Neural cell (in vitro differentiated cells): ENCODE results near the gene ABCA2. TPM values are rescaled to one million over a fixed set of nuclear protein-coding genes. Genes with fewer than 3 reads are reported as not detected.

Experiments
- H2AFZ ChIP-seq: fragments of 200-600, 300-800 bp; sonication (generic), shearing (Covaris generic); 2 replicates; pipeline ENCODE4 v1.6.0; 2014; ENCODE audit warnings: low read depth, mild to moderate bottlenecking, antibody characterized with exemption, low read length, moderate library complexity
- H3F3A ChIP-seq: fragments of 200-600 bp; shearing (Covaris generic); 2 replicates; pipeline ENCODE4 v1.6.1; 2016; ENCODE audit warnings: mild to moderate bottlenecking, moderate library complexity, mixed read lengths, antibody characterized with exemption, low read length; ENCODE audit not compliant: insufficient read depth, poor library complexity, severe bottlenecking
- H3K27ac ChIP-seq: fragments of 200-600, 300-800 bp; sonication (generic), shearing (Covaris generic); 2 replicates; pipeline ENCODE4 v1.5.1; 2014; ENCODE audit warnings: mild to moderate bottlenecking, low read length, moderate library complexity
- H3K27me3 ChIP-seq: fragments of 300-800, 200-600 bp; sonication (generic), shearing (Covaris generic); 2 replicates; pipeline ENCODE4 v1.6.0; 2014; ENCODE audit warnings: mild to moderate bottlenecking, low read depth, low read length, moderate library complexity; ENCODE audit not compliant: insufficient read depth
- H3K36me3 ChIP-seq: fragments of 300-800, 200-600 bp; sonication (generic), shearing (Covaris generic); 2 replicates; pipeline ENCODE4 v1.5.1; 2014; ENCODE audit warnings: mild to moderate bottlenecking, antibody characterized with exemption, low read length, moderate library complexity; ENCODE audit not compliant: insufficient read depth
- H3K4me2 ChIP-seq: fragments of 300-800, 200-600 bp; sonication (generic), shearing (Covaris generic); 2 replicates; pipeline ENCODE4 v1.6.0; 2014; ENCODE audit warnings: mild to moderate bottlenecking, low read length
- H3K4me3 ChIP-seq: fragments of 300-800, 200-600 bp; sonication (generic), shearing (Covaris generic); 2 replicates; pipeline ENCODE4 v1.5.1; 2014; ENCODE audit warnings: mild to moderate bottlenecking, low read length, moderate library complexity
- H3K79me2 ChIP-seq: fragments of 200-600 bp; shearing (Covaris generic); replicated peaks from 2 replicates; pipeline ENCODE4 v1.6.0; 2014; ENCODE audit warnings: mild to moderate bottlenecking, low read length, moderate library complexity; ENCODE audit not compliant: insufficient read depth
- H3K9ac ChIP-seq: fragments of 300-800, 200-600 bp; sonication (generic), shearing (Covaris generic); 2 replicates; pipeline ENCODE4 v1.6.1; 2016; ENCODE audit warnings: mild to moderate bottlenecking, low read length, mixed read lengths
- H3K9me2 ChIP-seq: fragments of 200-600 bp; shearing (Covaris generic); 2 replicates; pipeline ENCODE4 v1.6.1; 2016; ENCODE audit warnings: mild to moderate bottlenecking, low read length, mixed read lengths; ENCODE audit not compliant: insufficient read depth
- H3K9me3 ChIP-seq: fragments of 200-600, 300-800 bp; sonication (generic), shearing (Covaris generic); 2 replicates; pipeline ENCODE4 v1.6.1; 2016; ENCODE audit warnings: mild to moderate bottlenecking, mixed run types, low read length, moderate library complexity, mixed read lengths
- H4K20me1 ChIP-seq: fragments of 200-600 bp; shearing (Covaris generic); 2 replicates; pipeline ENCODE4 v1.6.1; 2016; ENCODE audit warnings: mild to moderate bottlenecking, mixed run types; ENCODE audit not compliant: insufficient read depth
- CTCF ChIP-seq: fragments of 450-650 bp; IDR thresholded peaks from 2 replicates; pipeline ENCODE4 v1.5.1; 2014; ENCODE audit warnings: antibody characterized with exemption, mild to moderate bottlenecking, moderate library complexity; ENCODE audit not compliant: poor library complexity, severe bottlenecking
- EP300 ChIP-seq: fragments of 450-650 bp; conservative IDR thresholded peaks from 2 replicates; pipeline ENCODE4 v1.6.1; 2014; ENCODE audit warnings: antibody characterized with exemption, mild to moderate bottlenecking, moderate library complexity; ENCODE audit not compliant: poor library complexity, severe bottlenecking
- EZH2 ChIP-seq: fragments of 200-600, 300-800 bp; shearing (Covaris generic), sonication (generic); IDR thresholded peaks from 2 replicates; pipeline ENCODE4 v1.6.1; 2014; ENCODE audit warnings: antibody characterized with exemption, low read length, borderline replicate concordance, mild to moderate bottlenecking; ENCODE audit not compliant: insufficient read depth, poor library complexity, severe bottlenecking
- MXI1 ChIP-seq: fragments of 450-650 bp; conservative IDR thresholded peaks from 2 replicates; pipeline ENCODE4 v1.6.1; 2014; ENCODE audit warnings: antibody characterized with exemption, mild to moderate bottlenecking; ENCODE audit not compliant: poor library complexity, severe bottlenecking
- POLR2AphosphoS5 ChIP-seq: IDR thresholded peaks from 2 replicates; pipeline ENCODE4 v1.6.1; 2012
- RAD21 ChIP-seq: fragments of 450-650 bp; conservative IDR thresholded peaks from 2 replicates; pipeline ENCODE4 v1.6.1; 2014; ENCODE audit warnings: antibody characterized with exemption, mild to moderate bottlenecking, moderate library complexity
- SMC3 ChIP-seq: fragments of 450-650 bp; conservative IDR thresholded peaks from 2 replicates; pipeline ENCODE4 v1.6.1; 2014; ENCODE audit warnings: antibody characterized with exemption, mild to moderate bottlenecking, moderate library complexity; ENCODE audit not compliant: poor library complexity
- TAF1 ChIP-seq: IDR thresholded peaks from 2 replicates; pipeline ENCODE4 v1.6.1; 2012; ENCODE audit warnings: low read depth
- polyA plus RNA-seq: library from polyadenylated mRNA; depleted of rRNA; stranded (reverse); fragments of >200 nt; gene quantifications from 2 replicates; pipeline ENCODE4 v1.2.3, GENCODE V29; 2014
- TF ChIP-seq, protein P1 (sequence below): IDR thresholded peaks from 2 replicates; pipeline ENCODE4 v1.6.1; 2012; ENCODE audit warnings: borderline replicate concordance

ABCA2 gene
- polyA plus RNA-seq, 1 donor from 2014 or later, result 30.6 TPM

GRCh38 chr9:136963751-136964150 is 64.3 kb downstream of the ABCA2 start:
- Histone ChIP-seq H3K9ac (no peak overlapping the region), H3K9me2 (no peaks in the 10 kb centered on the region), H4K20me1 (no peaks in the 10 kb centered on the region), H3K36me3 (no peaks in the 10 kb centered on the region), H3K4me2 (no peak overlapping the region), H3K79me2 (no peaks in the 10 kb centered on the region), H3K4me3 (no peak overlapping the region), H3K27ac (no peak overlapping the region), H2AFZ (no peak overlapping the region), H3F3A (no peaks in the 10 kb centered on the region), H3K27me3 (no peaks in the 10 kb centered on the region), H3K9me3 (no peaks in the 10 kb centered on the region)
- TF ChIP-seq CTCF (no peak), SMC3 (no peak), EP300 (no peak), MXI1 (no peak), TAF1 (no peak), POLR2AphosphoS5 (no peak), RAD21 (no peak), EZH2 (no peak)
- TF ChIP-seq, protein P1, sequence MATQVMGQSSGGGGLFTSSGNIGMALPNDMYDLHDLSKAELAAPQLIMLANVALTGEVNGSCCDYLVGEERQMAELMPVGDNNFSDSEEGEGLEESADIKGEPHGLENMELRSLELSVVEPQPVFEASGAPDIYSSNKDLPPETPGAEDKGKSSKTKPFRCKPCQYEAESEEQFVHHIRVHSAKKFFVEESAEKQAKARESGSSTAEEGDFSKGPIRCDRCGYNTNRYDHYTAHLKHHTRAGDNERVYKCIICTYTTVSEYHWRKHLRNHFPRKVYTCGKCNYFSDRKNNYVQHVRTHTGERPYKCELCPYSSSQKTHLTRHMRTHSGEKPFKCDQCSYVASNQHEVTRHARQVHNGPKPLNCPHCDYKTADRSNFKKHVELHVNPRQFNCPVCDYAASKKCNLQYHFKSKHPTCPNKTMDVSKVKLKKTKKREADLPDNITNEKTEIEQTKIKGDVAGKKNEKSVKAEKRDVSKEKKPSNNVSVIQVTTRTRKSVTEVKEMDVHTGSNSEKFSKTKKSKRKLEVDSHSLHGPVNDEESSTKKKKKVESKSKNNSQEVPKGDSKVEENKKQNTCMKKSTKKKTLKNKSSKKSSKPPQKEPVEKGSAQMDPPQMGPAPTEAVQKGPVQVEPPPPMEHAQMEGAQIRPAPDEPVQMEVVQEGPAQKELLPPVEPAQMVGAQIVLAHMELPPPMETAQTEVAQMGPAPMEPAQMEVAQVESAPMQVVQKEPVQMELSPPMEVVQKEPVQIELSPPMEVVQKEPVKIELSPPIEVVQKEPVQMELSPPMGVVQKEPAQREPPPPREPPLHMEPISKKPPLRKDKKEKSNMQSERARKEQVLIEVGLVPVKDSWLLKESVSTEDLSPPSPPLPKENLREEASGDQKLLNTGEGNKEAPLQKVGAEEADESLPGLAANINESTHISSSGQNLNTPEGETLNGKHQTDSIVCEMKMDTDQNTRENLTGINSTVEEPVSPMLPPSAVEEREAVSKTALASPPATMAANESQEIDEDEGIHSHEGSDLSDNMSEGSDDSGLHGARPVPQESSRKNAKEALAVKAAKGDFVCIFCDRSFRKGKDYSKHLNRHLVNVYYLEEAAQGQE, result no peak

DNA sequence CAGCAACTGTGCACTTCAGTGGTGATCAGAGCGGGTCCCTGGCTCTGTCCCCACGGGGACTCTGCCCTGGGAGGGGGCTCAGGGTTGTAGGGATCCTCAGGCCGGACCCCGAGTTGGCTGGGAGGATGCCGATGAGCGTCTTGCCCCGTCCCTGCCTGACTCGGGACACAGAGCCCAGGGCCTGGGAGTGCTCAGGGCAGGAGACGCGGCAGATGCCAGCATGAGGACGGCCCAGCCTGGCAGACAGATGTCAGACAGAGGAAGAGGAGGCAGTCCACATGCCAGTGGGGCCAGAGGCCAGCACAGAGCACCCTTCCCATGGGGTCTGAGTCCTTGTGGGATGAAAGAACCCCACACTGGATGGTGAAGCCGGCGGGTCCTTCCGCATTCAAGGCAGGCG is 64.7 kb downstream of the ABCA2 start:
- Histone ChIP-seq H3K79me2 (no peaks in the 10 kb centered on the region), H3K9me3 (no peaks in the 10 kb centered on the region), H3K27ac (no peak overlapping the region), H3K27me3 (no peaks in the 10 kb centered on the region), H3K36me3 (no peaks in the 10 kb centered on the region), H4K20me1 (no peaks in the 10 kb centered on the region), H3K9ac (no peak overlapping the region), H3F3A (no peaks in the 10 kb centered on the region), H3K9me2 (no peaks in the 10 kb centered on the region), H3K4me2 (no peak overlapping the region), H2AFZ (no peak overlapping the region), H3K4me3 (no peak overlapping the region)
- TF ChIP-seq RAD21, result no peak
- TF ChIP-seq SMC3, result no peak
- no peak for TF ChIP-seq MXI1
- no peak for TF ChIP-seq TAF1
- TF ChIP-seq CTCF, result no peak
- TF ChIP-seq, protein P1, result no peak
- no peak for TF ChIP-seq EZH2
- no peak for TF ChIP-seq EP300
- no peak for TF ChIP-seq POLR2AphosphoS5
